A673 (cell line): ENCODE results near the gene TOMM40.

Source experiments
- CTCF ChIP-seq: fragments of 300-800, 200-600 bp; sonication (generic); conservative IDR thresholded peaks from 2 replicates; pipeline ENCODE4 v1.5.1; 2017; ENCODE audit warnings: low read depth, mild to moderate bottlenecking, antibody characterized with exemption, low read length, moderate library complexity, mixed read lengths
- EZH2 ChIP-seq: fragments of 200-600 bp; sonication (generic); IDR thresholded peaks from 2 replicates; pipeline ENCODE4 v1.6.1; 2017; ENCODE audit warnings: borderline replicate concordance, low read depth, mild to moderate bottlenecking, mixed read lengths, antibody characterized with exemption, low read length; ENCODE audit not compliant: poor library complexity, severe bottlenecking

- no peak for TF ChIP-seq CTCF
- no peak for TF ChIP-seq EZH2
Observed at GRCh38 chr19:44924243-44924725, 33.2 kb downstream of the TOMM40 start.
